ENCODE data around the gene DNAH2.

Gene DNAH2

DNA sequence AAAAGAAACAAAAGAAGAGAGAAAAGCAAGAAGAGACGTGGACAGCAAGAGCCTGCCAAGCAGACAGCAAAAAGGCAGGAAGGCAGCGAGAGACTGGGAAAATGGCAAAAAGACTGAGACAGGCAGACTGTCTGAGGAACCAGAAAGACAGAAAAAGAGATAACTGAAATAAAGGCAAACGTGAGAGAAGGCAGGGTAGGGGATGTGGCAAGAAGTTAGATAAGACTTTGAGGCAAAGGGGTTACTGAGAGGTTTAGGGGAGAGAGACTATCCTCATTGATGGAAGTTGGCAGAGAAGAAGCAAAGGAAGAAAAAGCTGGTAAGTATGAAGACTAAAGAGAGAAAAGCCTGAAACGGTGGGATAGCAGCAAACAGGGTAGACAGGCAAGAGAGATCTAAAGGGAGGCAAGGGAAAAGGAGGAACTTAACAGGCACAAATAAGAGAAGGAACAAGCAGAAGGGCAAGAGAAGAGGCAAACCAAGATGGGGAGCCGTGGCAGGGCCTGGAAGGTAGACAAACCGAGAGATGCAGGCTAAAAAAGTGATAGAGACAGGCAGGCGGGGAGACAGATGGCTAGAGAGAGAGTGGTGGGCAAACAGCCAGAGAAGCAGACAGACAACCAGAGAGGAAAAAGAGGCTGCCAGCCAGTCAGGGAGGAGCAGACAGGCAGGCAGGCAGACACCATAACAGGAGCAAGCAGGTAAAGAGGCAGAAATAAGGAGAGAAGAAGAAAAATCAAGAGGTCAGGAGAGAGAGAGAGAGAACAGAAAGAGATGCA, 163.9 kb downstream of the DNAH2 start:
- no peak for DNase-seq

DNA sequence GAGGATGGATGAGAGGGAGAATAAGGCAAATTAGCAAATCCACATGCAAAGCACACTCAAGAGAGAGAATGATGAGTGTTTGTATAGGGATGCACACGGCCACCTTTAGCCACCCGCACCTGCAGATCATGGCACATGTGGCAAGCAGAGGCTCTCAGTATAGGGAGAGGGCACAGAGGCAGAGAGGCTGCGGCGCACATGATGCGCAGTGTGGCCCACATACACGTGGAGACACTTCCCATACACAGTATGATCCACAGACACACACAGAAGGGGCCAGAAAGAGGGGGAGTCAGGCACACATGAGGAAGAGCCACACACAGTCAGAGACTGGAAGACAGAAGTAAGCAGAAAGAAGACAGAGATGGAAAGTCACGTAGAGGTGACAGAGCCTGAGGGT, 164.5 kb downstream of the DNAH2 start:
- no peak for DNase-seq

DNA sequence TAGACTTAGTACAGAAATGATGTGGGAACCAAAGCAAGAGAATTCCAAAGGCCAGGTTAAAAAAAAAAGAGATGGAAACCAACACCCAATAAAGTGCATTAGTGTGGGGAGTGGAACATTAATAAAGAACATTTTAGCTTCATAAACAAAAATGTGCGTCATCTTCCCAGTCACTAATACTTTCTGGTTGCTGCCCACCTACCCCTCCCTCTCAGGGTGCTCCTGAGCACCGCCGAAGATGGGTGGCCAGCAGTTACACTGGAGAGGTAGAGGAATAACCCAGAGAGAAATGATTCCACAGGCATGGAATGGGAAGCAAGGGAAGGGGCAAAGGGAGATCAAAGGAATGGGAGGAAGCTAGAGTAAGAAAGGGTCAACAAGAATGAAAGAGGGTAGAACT, 165.1 kb downstream of the DNAH2 start:
- no peak for DNase-seq
